Skeletal muscle tissue (tissue), 4 donors: ENCODE results near the gene CDC42BPA. TPM values are rescaled to one million over a fixed set of nuclear protein-coding genes. Genes with fewer than 3 reads are reported as not detected.

Experiments
- H3K27ac ChIP-seq: one replicate; pipeline ENCODE4 v1.7.0; 2013; ENCODE audit warnings: mild to moderate bottlenecking, low read depth, low read length, inconsistent platforms
- H3K27me3 ChIP-seq, 3 donors: one replicate each; pipeline ENCODE4 v1.7.0; 2013; ENCODE audit warnings: low read length in 3 of 3; ENCODE audit not compliant: control insufficient read depth in 3 of 3, insufficient read depth in 3 of 3
- H3K36me3 ChIP-seq, 3 donors: one replicate each; pipeline ENCODE4 v1.7.0; 2013; ENCODE audit warnings: low read length in 3 of 3; ENCODE audit not compliant: control insufficient read depth in 3 of 3, insufficient read depth in 3 of 3
- H3K4me1 ChIP-seq, 3 donors: one replicate each; pipeline ENCODE4 v1.7.0; 2013; ENCODE audit warnings: low read length in 3 of 3, mild to moderate bottlenecking in 3 of 3; ENCODE audit not compliant: control insufficient read depth in 3 of 3, insufficient read depth in 3 of 3
- H3K4me3 ChIP-seq, 3 donors: one replicate each; pipeline ENCODE4 v1.7.0; 2013; ENCODE audit warnings: low read length in 3 of 3
- H3K9ac ChIP-seq, 3 donors: one replicate each; pipeline ENCODE4 v1.7.0; 2013; ENCODE audit warnings: low read length in 3 of 3, mild to moderate bottlenecking in 3 of 3, moderate library complexity in 2 of 3, low read depth in 1 of 3
- H3K9me3 ChIP-seq, 3 donors: one replicate each; pipeline ENCODE4 v1.7.0; 2013; ENCODE audit warnings: low read length in 3 of 3; ENCODE audit not compliant: control insufficient read depth in 3 of 3
- total RNA-seq: library from RNA; depleted of rRNA; stranded (reverse); fragments of >200 nt; gene quantifications from one replicate; pipeline ENCODE4 v1.2.3, GENCODE V29; 2014
- donor health status: Osteomylitis.

CDC42BPA gene
- total RNA-seq, 1 donor from 2014 or later, result 44.4 TPM

DNA sequence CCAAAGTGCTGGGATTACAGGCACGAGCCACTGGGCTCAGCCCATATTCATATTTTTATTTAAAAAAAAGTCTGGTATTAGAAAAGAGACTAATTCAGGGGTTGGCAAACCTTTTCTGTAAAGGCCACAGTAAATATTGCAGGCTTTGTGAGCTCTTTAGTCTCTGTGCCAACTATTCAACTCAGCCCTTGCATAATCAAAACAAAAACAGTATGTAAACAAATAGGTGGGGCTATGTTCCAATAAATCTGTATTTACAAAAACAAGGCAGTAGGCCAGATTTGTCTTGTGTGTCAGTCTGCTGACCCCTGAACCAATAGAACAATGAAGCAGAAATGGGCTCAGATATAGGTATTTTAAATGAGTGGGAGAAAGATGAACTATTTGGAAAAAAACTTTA is 49.3 kb downstream of the CDC42BPA start:
- peaks cover 0 to 3% (median 0%) of the 10 kb centered on the region in 3 donors for H3K4me1 ChIP-seq
- no peak overlapping the region for H3K4me3 ChIP-seq
- H3K9ac ChIP-seq, result no peak overlapping the region
- H3K36me3 ChIP-seq, result no peaks in the 10 kb centered on the region
- H3K27ac ChIP-seq, result no peak overlapping the region
- H3K27me3 ChIP-seq, result no peaks in the 10 kb centered on the region
- H3K9me3 ChIP-seq, result no peaks in the 10 kb centered on the region

DNA sequence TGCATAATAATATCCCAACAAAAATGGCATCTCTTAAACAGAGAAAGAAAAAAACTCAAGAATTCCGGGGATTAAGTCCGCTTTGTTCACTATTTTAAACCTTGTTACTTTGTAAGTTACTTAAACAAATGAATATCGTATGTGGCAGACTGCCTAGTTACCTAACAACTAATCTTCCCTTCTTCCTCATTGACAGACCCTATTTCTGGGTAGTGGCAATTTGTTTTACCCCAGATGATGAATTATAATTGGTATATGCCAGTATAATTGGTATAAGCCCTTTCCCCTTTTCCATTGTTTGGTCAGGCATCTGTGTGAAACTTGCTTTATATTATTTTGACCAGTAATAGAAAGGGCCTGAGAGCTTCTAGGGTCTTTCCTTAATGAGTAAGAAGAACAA is 52.4 kb downstream of the CDC42BPA start:
- no peaks in the 10 kb centered on the region for H3K9me3 ChIP-seq
- H3K27ac ChIP-seq, result no peak overlapping the region
- H3K36me3 ChIP-seq, result no peaks in the 10 kb centered on the region
- H3K9ac ChIP-seq, result no peak overlapping the region
- peaks cover 0 to 3% (median 0%) of the 10 kb centered on the region in 3 donors for H3K4me1 ChIP-seq
- H3K4me3 ChIP-seq, result no peak overlapping the region
- no peaks in the 10 kb centered on the region for H3K27me3 ChIP-seq

DNA sequence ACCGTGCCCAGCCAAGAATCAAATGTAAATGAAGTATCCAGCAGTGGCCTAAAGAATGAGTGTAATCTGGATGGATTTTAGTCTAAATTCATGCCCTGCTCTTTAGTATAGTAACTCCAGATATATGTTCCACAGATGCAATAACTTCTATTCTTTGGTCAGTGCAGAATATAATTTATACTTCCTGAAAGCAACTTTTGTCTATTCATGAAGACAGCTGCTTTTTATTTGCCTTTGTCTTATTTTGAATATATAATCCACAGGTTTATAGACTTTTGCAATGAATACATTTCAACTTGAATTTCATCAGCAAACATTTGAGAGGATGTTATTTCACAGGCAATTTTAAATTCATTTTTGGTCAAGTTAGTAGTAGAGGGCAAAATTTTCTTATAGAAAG is 54.4 kb downstream of the CDC42BPA start:
- H3K36me3 ChIP-seq, result no peaks in the 10 kb centered on the region
- H3K9me3 ChIP-seq, result no peaks in the 10 kb centered on the region
- no peaks in the 10 kb centered on the region for H3K27me3 ChIP-seq
- H3K9ac ChIP-seq, result no peak overlapping the region
- peaks cover 0 to under 1% (median 0%) of the 10 kb centered on the region in 3 donors for H3K4me1 ChIP-seq
- H3K4me3 ChIP-seq, result no peak overlapping the region
- H3K27ac ChIP-seq, result no peak overlapping the region

DNA sequence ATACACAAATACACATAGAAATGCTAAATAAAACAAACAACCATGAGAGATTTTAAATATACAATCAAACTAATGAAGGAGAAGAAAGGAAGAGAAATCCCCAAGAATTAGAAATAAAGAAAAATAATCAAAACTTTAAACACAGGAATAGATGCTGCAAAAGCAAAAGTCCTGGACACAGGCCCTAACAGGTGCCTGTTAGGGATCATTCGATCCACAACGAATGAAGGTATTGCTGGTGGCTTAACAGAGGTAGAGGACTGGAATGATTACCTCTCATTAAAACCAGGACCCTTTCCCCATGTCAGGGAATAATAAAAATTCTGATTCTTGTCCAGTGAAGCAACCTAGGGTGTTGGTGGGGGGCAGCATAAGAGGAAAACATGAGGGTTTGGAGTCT is 56.8 kb downstream of the CDC42BPA start:
- Histone ChIP-seq H3K27me3 (no peaks in the 10 kb centered on the region), H3K4me1 (no peaks in the 10 kb centered on the region), H3K27ac (no peak overlapping the region), H3K9ac (no peak overlapping the region), H3K4me3 (no peak overlapping the region), H3K9me3 (no peaks in the 10 kb centered on the region), H3K36me3 (no peaks in the 10 kb centered on the region)

DNA sequence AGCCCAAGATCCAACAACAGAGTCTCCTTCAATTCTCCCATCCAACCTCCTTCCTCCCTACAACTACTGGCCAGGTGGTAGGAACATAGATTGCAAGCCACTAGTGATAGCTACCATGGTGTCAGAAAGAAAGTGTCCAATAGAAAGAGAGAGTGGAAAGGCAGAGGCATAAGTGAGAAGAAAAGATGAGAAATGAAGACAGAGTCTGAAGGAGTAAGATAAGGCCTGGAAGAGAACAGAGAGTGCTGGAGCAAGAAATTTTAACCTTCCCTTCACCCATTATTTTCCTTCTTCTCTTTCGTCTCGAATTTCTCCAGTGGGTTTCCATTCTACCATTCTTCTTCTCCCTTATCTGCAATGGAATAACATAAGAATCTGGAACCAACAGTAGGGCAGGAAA is 57.9 kb downstream of the CDC42BPA start:
- no peak overlapping the region for H3K9ac ChIP-seq
- H3K27ac ChIP-seq, result no peak overlapping the region
- no peak overlapping the region for H3K4me3 ChIP-seq
- no peaks in the 10 kb centered on the region for H3K27me3 ChIP-seq
- H3K9me3 ChIP-seq, result no peaks in the 10 kb centered on the region
- no peaks in the 10 kb centered on the region for H3K36me3 ChIP-seq
- no peaks in the 10 kb centered on the region for H3K4me1 ChIP-seq

DNA sequence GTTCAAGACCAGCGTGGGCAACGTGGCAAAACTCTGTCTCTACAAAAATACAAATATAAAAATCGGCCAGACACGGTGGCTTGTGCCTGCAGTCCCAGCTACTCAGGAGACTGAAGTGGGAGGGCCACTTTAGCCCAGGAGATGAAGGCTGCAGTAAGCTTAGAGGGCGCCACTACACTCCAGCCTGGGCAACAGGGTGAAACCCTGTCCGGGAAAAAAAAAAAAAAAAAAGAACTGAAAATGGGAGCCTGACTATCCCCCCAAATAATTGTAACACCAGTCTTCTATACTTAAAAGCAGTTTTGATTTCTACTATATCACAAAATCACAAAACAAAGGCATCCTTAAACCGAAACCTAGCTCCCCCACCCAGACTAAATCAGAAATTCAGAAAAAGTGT is 60.3 kb downstream of the CDC42BPA start:
- Histone ChIP-seq H3K27me3 (no peaks in the 10 kb centered on the region), H3K27ac (no peak overlapping the region), H3K9ac (no peak overlapping the region), H3K9me3 (no peaks in the 10 kb centered on the region), H3K36me3 (peaks cover 0 to 3% (median 0%) of the 10 kb centered on the region in 3 donors), H3K4me1 (no peaks in the 10 kb centered on the region), H3K4me3 (no peak overlapping the region)

DNA sequence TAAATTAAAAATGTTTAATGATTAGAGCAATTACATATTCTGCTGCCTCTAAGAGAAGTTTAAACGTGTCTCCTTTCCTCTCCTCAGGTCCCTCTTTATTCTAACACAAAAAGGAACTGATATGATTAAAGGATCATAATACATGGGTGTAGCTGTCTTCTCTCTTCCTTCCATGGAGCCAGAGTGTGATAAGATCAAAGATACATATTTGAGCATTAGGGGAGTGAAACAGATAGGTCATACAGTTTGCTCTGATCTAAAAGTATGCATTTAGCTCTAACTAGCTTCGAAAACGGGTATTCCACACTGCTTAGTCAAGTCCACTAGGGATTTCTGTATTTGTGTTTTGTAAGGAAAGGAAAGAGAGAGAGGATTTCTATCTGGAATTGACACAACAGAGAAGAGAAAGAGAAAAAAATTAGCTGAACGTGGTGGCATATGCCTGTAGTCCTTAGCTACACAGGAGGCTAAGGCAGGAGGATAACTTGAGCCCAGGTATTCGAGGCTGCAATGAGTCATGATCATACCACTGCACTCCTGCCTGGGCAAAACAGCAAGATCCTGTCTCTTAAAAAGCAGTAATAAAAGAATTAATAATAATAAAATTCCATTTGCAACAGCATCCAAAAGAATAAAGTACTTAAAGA is 63.1 kb downstream of the CDC42BPA start:
- Histone ChIP-seq H3K9ac (no peak overlapping the region), H3K27ac (no peak overlapping the region), H3K4me3 (no peak overlapping the region)

DNA sequence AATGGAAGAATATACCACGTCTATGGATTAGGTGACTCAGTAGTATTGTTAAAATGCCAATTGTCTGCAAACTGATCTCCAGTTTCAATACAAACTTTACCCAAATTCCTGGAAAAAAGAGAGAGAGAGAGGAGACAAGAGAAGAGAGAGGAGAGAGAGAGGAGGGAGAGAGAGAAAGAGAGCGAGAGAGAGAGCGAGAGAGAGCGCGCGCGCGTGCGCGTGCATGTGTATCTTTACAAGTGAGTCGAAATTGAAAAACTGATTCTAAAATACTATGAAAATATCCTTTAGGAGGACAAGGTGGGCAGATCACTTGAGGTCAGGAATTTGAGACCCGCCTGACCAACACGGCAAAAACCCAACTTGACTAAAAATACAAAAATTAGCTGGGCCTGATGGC is 65.2 kb downstream of the CDC42BPA start:
- Histone ChIP-seq H3K9ac (no peak overlapping the region), H3K36me3 (peaks cover 0 to 3% (median 0%) of the 10 kb centered on the region in 3 donors), H3K27me3 (no peaks in the 10 kb centered on the region), H3K27ac (no peak overlapping the region), H3K4me1 (no peaks in the 10 kb centered on the region), H3K9me3 (no peaks in the 10 kb centered on the region), H3K4me3 (no peak overlapping the region)

More for the DNA sequence above, 63.1 kb downstream of the CDC42BPA start:
- H3K4me1 ChIP-seq, result no peaks in the 10 kb centered on the region
- H3K36me3 ChIP-seq, result peaks cover 0 to 3% (median 0%) of the 10 kb centered on the region in 3 donors
- H3K9me3 ChIP-seq, result no peaks in the 10 kb centered on the region
- H3K27me3 ChIP-seq, result no peaks in the 10 kb centered on the region

DNA sequence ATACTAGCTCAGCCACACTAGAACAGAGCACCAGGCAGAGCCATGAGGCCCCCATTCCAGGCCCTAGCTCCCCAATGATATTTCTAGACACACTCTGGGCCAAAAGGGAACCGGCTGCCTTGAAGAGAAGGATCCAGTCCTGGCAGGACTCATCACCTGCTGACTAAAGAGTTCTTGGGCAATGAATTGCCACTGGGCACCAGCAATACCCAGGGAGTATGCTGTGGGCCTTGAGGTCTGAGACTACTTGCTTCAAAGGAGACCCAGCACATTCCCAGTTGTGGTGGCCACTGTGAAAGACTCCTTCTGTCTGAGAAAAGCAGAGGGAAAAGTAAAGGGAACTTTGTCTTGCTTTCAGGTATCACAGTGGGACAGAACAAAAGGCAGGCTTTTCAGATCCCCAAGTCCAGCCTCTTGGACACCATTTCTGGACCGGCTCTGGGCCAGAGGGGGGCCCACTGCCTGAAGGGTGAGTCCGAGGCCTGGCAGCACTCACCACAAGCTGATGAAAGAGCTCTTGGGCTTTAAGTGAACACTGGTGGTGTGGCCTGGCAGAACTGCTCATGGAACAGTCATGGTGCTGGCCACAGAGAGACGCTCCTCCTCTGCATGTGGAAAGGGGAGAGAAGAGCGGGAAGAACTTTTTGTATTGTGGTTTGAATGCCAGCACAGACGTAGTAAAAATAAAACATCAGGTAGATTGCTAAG is 72.5 kb downstream of the CDC42BPA start:
- H3K27me3 ChIP-seq, result no peaks in the 10 kb centered on the region
- H3K9ac ChIP-seq, result no peak overlapping the region
- H3K4me3 ChIP-seq, result no peak overlapping the region
- no peaks in the 10 kb centered on the region for H3K9me3 ChIP-seq
- H3K4me1 ChIP-seq, result peaks cover 0 to 14% (median 8%) of the 10 kb centered on the region in 3 donors
- no peak overlapping the region for H3K27ac ChIP-seq
- H3K36me3 ChIP-seq, result peaks cover 0 to 2% (median 0%) of the 10 kb centered on the region in 3 donors

DNA sequence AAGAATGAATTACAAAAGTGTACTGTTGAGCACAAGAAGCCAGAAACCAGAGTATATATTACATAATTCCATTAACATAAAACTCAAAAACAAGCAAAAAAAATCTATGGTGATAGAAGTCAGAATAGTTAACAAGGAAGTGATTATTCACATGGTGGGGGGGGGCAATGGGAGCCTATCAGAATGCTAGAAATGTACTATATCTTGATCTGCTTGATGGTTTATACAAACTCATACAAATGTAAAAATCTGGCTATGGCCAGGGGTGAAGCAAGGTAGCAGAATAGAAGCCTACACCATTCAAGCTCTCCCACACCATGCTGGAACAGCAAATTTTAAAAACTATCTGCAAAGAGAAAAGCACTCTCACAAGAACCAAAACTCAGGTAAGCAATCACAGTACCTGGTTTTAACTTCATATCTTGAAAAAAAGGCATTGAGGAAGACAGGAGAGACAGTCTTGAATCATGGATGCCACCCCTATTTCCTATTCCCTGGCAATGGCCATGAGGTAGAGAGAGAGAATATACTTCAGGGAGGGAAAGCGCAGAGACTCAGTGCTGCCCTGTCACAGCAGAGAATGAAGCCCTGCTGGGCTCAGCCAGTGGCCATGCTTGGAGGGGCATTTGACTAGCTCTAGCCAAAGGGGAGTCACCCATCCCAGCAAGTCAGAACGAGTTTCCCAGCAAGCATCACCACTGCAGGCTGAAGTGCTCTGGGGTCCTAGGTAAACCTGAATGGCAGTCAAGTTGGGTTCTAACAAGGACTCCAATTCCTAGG is 73.8 kb downstream of the CDC42BPA start:
- Histone ChIP-seq H3K4me1 (peaks cover 3 to 17% (median 8%) of the 10 kb centered on the region in 3 donors), H3K4me3 (no peak overlapping the region), H3K9ac (peak overlapping the region in 1 of 3 donors; percentile 21), H3K36me3 (peaks cover 0 to 2% (median 0%) of the 10 kb centered on the region in 3 donors), H3K27me3 (no peaks in the 10 kb centered on the region), H3K27ac (no peak overlapping the region), H3K9me3 (no peaks in the 10 kb centered on the region)
